Keratinocyte (primary cell): ENCODE measurements around the gene FKBP14. TPM values are rescaled to one million over a fixed set of nuclear protein-coding genes. Genes with fewer than 3 reads are reported as not detected.

ENCODE experiments used
- DNase-seq: peaks from one replicate; pipeline ENCODE4 v3.0.0-alpha.2; 2011; ENCODE audit warnings: low read depth, missing footprints, low spot score
- FAIRE-seq: peaks from 2 replicates; lab custom pipeline; 2011; peaks lifted over from hg19 to GRCh38; lab: Jason Lieb, UNC
- H2AFZ ChIP-seq: 2 replicates; pipeline ENCODE4 v1.6.0; 2012; ENCODE audit warnings: low read length, control low read depth, inconsistent platforms; ENCODE audit not compliant: control insufficient read depth
- H3K27ac ChIP-seq: 2 replicates; pipeline ENCODE4 v1.5.1; 2011; ENCODE audit warnings: low read length; ENCODE audit not compliant: control insufficient read depth, insufficient read depth
- H3K27me3 ChIP-seq: 3 replicates; pipeline ENCODE4 v1.6.0; 2011; ENCODE audit warnings: low read length; ENCODE audit not compliant: control insufficient read depth, insufficient read depth; ENCODE audit errors: extremely low read depth
- H3K36me3 ChIP-seq, 2 experiments: 2 replicates in 1 of 2; 3 replicates in 1 of 2; pipeline ENCODE4 v1.5.1; 2011; ENCODE audit warnings: low read length in 2 of 2, mild to moderate bottlenecking in 1 of 2; ENCODE audit not compliant: control insufficient read depth in 2 of 2, insufficient read depth in 2 of 2; ENCODE audit errors: extremely low read depth in 1 of 2
- H3K4me1 ChIP-seq: 3 replicates; pipeline ENCODE4 v1.5.1; 2011; ENCODE audit warnings: low read length; ENCODE audit not compliant: control insufficient read depth, insufficient read depth; ENCODE audit errors: extremely low read depth
- H3K4me2 ChIP-seq: 3 replicates; pipeline ENCODE4 v1.6.0; 2011; ENCODE audit warnings: low read depth, low read length; ENCODE audit not compliant: control insufficient read depth, insufficient read depth; ENCODE audit errors: extremely low read depth
- H3K4me3 ChIP-seq, 3 experiments: fragments of 200-600 bp in 1 of 3; sonication (generic) in 1 of 3; 2 replicates in 2 of 3; 3 replicates in 1 of 3; pipeline ENCODE4 v1.5.1; 2011 to 2016; ENCODE audit warnings: low read length in 3 of 3, mild to moderate bottlenecking in 3 of 3, control low read depth in 2 of 3, inconsistent platforms in 1 of 3, low read depth in 1 of 3, mixed read lengths in 1 of 3, mixed run types in 1 of 3, moderate library complexity in 1 of 3; ENCODE audit not compliant: control insufficient read depth in 2 of 3, insufficient read depth in 2 of 3; ENCODE audit errors: extremely low read depth in 1 of 3
- H3K79me2 ChIP-seq: 2 replicates; pipeline ENCODE4 v1.6.0; 2012; ENCODE audit warnings: low read length; ENCODE audit not compliant: control insufficient read depth, insufficient read depth
- H3K9ac ChIP-seq: 3 replicates; pipeline ENCODE4 v1.6.0; 2011; ENCODE audit warnings: low read length; ENCODE audit not compliant: control insufficient read depth, insufficient read depth; ENCODE audit errors: extremely low read depth
- H3K9me1 ChIP-seq: 3 replicates; pipeline ENCODE4 v1.6.0; 2011; ENCODE audit warnings: low read length; ENCODE audit not compliant: control insufficient read depth, insufficient read depth; ENCODE audit errors: extremely low read depth
- H3K9me3 ChIP-seq: 2 replicates; pipeline ENCODE4 v1.5.1; 2012; ENCODE audit warnings: low read depth, low read length; ENCODE audit not compliant: control insufficient read depth
- H4K20me1 ChIP-seq: 3 replicates; pipeline ENCODE4 v1.6.0; 2011; ENCODE audit warnings: low read length; ENCODE audit not compliant: control insufficient read depth, insufficient read depth; ENCODE audit errors: extremely low read depth
- EZH2 ChIP-seq: IDR thresholded peaks from one replicate; pipeline ENCODE4 v1.6.1; 2012; ENCODE audit warnings: inconsistent platforms, mild to moderate bottlenecking, low read length, moderate library complexity
- dilution Hi-C: fragments of 300-500 bp; cut with MboI; formaldehyde crosslinking; loops from one replicate; pipeline ENCODE4 v1.7.0; 2020; ENCODE audit warnings: low sequenced_read_pairs; ENCODE audit not compliant: extremely low pct_ligation_motif_present
- polyA plus RNA-seq, 5 experiments: library from polyadenylated mRNA; depleted of rRNA in 3 of 5; stranded (reverse) in 3 of 5; stranded (forward) in 1 of 5; unstranded in 1 of 5; fragments of >200 nt; gene quantifications; 1 replicate in 1 of 5; 2 replicates in 3 of 5; 3 replicates in 1 of 5; pipeline versions ENCODE4 v1.2.1 to v1.2.3, GENCODE V29; 2011 to 2012; ENCODE audit warnings: missing spikeins in 2 of 5, low read depth in 1 of 5, low replicate concordance in 1 of 5
- TF ChIP-seq, protein P1 (sequence below), 3 experiments: IDR thresholded peaks in 1 of 3; conservative IDR thresholded peaks in 1 of 3; optimal IDR thresholded peaks in 1 of 3; 2 replicates in 2 of 3; 3 replicates in 1 of 3; pipeline versions ENCODE3 to v1.5.1; 2011; ENCODE audit warnings: low read length in 3 of 3, mild to moderate bottlenecking in 3 of 3, moderate library complexity in 2 of 3, control low read depth in 1 of 3, inconsistent platforms in 1 of 3; ENCODE audit not compliant: insufficient read depth in 2 of 3; ENCODE audit errors: extremely low read depth in 1 of 3

The FKBP14 gene
- polyA plus RNA-seq, 1 donor (not counting 4 experiments of a cell fraction or from before 2014, with no cell fraction given) = 24.5 TPM

DNA sequence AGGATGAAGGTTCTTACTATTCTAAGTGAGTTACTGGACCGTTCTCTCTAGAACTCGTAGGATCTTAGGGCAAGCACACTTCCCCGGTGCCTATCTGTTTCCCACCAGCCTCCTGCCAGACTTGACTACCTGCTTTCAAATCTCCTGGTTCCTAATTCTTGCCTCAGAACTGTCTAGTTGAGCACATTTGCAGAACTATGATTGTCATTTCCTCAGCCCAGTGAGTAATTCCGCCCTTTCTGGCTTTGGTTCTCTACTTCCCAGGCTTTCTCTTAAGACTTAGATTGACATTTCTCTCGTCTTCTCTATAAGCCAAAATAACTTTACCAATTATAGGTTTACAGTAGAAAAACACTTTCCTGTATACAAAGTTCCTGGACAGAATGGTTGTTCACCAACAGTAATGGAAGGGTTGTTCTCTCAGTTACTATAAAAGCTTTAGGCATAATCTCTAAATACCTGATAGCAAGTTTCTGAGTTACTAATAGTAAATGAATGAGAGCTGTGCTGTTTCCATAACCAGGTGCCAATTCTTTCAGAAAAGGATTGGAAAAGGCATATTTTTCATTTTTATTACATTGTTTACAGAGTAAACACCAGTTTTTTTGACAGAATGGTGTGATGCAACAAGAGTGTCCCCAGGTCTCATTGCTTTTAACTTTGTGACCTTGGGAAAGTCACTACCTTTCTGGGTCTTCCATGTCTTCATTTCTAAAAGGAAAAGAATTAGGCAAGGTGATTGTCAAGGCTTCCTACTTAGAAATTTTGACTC lies 42.8 kb upstream of the FKBP14 start:
- dilution Hi-C loops = no loop called here
- Histone ChIP-seq H3K27ac (no peak overlapping the region), H3K79me2 (no peaks in the 10 kb centered on the region), H3K4me1 (peaks cover 5% of the 10 kb centered on the region), H3K36me3 (peaks cover 0 to 2% of the 10 kb centered on the region in 2 experiments), H3K9ac (no peak overlapping the region), H3K4me3 (no peak overlapping the region), H4K20me1 (no peaks in the 10 kb centered on the region), H3K9me3 (no peaks in the 10 kb centered on the region), H3K4me2 (no peak overlapping the region), H3K27me3 (no peaks in the 10 kb centered on the region), H3K9me1 (no peaks in the 10 kb centered on the region), H2AFZ (no peak overlapping the region)
- TF ChIP-seq, protein P1, sequence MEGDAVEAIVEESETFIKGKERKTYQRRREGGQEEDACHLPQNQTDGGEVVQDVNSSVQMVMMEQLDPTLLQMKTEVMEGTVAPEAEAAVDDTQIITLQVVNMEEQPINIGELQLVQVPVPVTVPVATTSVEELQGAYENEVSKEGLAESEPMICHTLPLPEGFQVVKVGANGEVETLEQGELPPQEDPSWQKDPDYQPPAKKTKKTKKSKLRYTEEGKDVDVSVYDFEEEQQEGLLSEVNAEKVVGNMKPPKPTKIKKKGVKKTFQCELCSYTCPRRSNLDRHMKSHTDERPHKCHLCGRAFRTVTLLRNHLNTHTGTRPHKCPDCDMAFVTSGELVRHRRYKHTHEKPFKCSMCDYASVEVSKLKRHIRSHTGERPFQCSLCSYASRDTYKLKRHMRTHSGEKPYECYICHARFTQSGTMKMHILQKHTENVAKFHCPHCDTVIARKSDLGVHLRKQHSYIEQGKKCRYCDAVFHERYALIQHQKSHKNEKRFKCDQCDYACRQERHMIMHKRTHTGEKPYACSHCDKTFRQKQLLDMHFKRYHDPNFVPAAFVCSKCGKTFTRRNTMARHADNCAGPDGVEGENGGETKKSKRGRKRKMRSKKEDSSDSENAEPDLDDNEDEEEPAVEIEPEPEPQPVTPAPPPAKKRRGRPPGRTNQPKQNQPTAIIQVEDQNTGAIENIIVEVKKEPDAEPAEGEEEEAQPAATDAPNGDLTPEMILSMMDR (optimal IDR thresholded peaks at IDR 0.05 in 1 of 3, IDR thresholded peaks at IDR 0.05 in 1 of 3, conservative IDR thresholded peaks at IDR 0.05 in 1 of 3; ENCODE audit: extremely low read depth in 1 of 3, insufficient read depth in 2 of 3, low read length in 3 of 3) = no peak
- TF ChIP-seq EZH2 = no peak
- no peak for FAIRE-seq
- no peak for DNase-seq

DNA sequence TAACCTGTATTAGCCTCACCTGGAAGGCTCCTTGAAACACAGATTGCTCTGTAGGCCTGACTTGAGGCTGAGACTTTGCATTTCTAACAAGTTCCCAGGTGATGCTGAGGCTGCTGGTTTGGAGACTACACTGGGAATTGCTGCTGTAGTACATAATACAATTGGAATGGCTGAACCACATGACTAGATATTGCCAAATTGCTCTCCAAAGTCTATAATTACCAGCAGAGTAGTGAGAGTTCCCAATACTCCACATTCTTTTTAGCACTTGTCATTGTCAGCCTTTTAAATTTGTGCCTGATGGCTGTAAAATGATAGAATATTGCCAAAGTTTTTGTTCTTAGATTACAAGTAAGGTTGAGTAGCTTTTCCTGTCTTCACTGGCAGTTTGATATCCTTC lies 41.6 kb upstream of the FKBP14 start:
- Histone ChIP-seq H3K4me2 (no peak overlapping the region), H3K9ac (no peak overlapping the region), H3K4me3 (no peak overlapping the region), H3K4me1 (peaks cover 5% of the 10 kb centered on the region), H3K9me3 (no peaks in the 10 kb centered on the region), H3K9me1 (no peaks in the 10 kb centered on the region), H4K20me1 (no peaks in the 10 kb centered on the region), H3K79me2 (no peaks in the 10 kb centered on the region), H3K36me3 (peaks cover 3 to 8% of the 10 kb centered on the region in 2 experiments), H3K27ac (no peak overlapping the region), H3K27me3 (no peaks in the 10 kb centered on the region), H2AFZ (no peak overlapping the region)
- TF ChIP-seq EZH2 = no peak
- TF ChIP-seq, protein P1 (optimal IDR thresholded peaks at IDR 0.05 in 1 of 3, IDR thresholded peaks at IDR 0.05 in 1 of 3, conservative IDR thresholded peaks at IDR 0.05 in 1 of 3; ENCODE audit: extremely low read depth in 1 of 3, insufficient read depth in 2 of 3, low read length in 3 of 3) = no peak
- peak; percentile 55 for FAIRE-seq
- dilution Hi-C loops = no loop called here
- no peak for DNase-seq
